ENCODE results near the gene CCDC148. TPM values are rescaled to one million over a fixed set of nuclear protein-coding genes. Genes with fewer than 3 reads are reported as not detected.

Gene CCDC148
- total RNA-seq, 1 donor from 2014 or later: 1.8 TPM

DNA sequence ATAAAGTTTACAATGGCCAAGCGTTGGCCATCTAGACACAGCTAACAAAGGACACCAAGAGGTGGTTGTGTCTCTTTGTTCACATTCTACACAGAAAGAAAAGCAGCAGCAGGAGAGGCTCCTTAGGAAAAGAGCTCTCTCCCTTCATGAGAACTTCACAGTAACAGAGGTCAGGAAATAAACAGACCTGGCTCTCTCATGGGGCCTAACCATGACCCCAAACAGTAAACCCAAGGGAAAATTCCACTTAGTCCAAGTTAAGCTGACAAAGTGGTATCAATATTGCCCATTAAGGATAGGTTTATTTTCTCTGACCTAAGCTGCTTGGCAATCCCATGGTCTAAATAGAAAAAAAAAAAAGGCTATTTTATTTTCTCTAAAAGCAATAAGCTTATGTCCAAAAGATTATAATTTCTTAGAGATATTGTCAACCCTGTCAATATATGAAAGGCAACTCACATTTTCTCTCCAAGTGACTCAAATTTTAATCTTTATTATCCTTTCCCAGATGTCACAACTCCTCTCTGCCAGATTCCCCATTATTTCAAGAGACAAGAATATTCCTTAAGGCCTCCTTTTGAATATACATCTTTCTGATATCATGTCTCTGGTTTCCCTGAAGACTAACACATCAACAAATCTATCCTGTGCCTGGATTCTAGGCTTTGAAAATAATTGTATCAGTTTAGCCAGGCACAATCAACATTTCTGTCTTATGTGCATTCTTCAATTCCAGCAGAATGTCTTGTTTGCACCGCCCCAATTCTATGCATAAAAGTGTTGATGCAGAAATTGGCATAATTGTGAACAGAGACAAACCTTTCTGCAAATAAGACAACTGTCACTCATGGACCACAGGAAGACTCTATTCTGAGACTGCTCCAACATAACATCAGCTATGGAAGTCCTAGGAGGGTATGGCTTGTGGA, 263.8 kb downstream of the CCDC148 start:
- Mint-ChIP-seq H3K27me3 (ENCODE audit: unreplicated experiment) (no peaks in the 10 kb centered on the region), H3K9me3 (ENCODE audit: unreplicated experiment) (no peaks in the 10 kb centered on the region), H3K4me3 (ENCODE audit: unreplicated experiment) (no peak overlapping the region), H3K36me3 (ENCODE audit: unreplicated experiment) (no peaks in the 10 kb centered on the region), H3K27ac (ENCODE audit: unreplicated experiment) (no peak overlapping the region), H3K4me1 (ENCODE audit: low read depth, unreplicated experiment) (peaks cover 45% of the 10 kb centered on the region)
- no peak for DNase-seq
- TF ChIP-seq CTCF (IDR thresholded peaks at IDR 0.05; ENCODE audit: partially characterized antibody, unreplicated experiment): no peak

GRCh38 chr2:158191076-158191895, 265.3 kb downstream of the CCDC148 start:
- no peaks in the 10 kb centered on the region for H3K36me3 Mint-ChIP-seq (ENCODE audit: unreplicated experiment)
- no peak for TF ChIP-seq CTCF (IDR thresholded peaks at IDR 0.05; ENCODE audit: partially characterized antibody, unreplicated experiment)
- H3K4me3 Mint-ChIP-seq (ENCODE audit: unreplicated experiment): no peak overlapping the region
- peaks cover 40% of the 10 kb centered on the region for H3K4me1 Mint-ChIP-seq (ENCODE audit: low read depth, unreplicated experiment)
- H3K27ac Mint-ChIP-seq (ENCODE audit: unreplicated experiment): no peak overlapping the region
- H3K9me3 Mint-ChIP-seq (ENCODE audit: unreplicated experiment): no peaks in the 10 kb centered on the region
- no peak for DNase-seq
- no peaks in the 10 kb centered on the region for H3K27me3 Mint-ChIP-seq (ENCODE audit: unreplicated experiment)

DNA sequence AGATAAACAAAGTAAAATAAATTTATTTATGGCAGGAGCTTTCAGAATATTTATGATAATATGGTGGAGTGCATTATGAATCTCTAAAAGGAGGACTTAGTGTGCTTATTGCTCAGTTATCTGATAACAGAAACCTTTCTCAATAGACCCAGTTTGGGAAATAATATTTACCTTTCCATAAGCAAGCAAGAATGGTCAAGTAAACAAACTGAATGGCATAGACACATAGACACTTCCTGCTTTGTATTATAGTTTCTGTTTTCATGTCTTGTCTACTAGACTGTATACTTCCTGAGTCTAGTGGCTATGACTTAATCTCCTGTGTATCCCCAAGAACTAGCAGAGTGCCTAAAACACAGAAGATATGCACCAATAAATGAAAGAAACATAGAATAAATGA, 267.0 kb downstream of the CCDC148 start:
- H3K9me3 Mint-ChIP-seq (ENCODE audit: unreplicated experiment): no peaks in the 10 kb centered on the region
- H3K27me3 Mint-ChIP-seq (ENCODE audit: unreplicated experiment): no peaks in the 10 kb centered on the region
- DNase-seq: no peak
- peaks cover 26% of the 10 kb centered on the region for H3K4me1 Mint-ChIP-seq (ENCODE audit: low read depth, unreplicated experiment)
- H3K27ac Mint-ChIP-seq (ENCODE audit: unreplicated experiment): no peak overlapping the region
- no peak for TF ChIP-seq CTCF (IDR thresholded peaks at IDR 0.05; ENCODE audit: partially characterized antibody, unreplicated experiment)
- H3K4me3 Mint-ChIP-seq (ENCODE audit: unreplicated experiment): no peak overlapping the region
- no peaks in the 10 kb centered on the region for H3K36me3 Mint-ChIP-seq (ENCODE audit: unreplicated experiment)

DNA sequence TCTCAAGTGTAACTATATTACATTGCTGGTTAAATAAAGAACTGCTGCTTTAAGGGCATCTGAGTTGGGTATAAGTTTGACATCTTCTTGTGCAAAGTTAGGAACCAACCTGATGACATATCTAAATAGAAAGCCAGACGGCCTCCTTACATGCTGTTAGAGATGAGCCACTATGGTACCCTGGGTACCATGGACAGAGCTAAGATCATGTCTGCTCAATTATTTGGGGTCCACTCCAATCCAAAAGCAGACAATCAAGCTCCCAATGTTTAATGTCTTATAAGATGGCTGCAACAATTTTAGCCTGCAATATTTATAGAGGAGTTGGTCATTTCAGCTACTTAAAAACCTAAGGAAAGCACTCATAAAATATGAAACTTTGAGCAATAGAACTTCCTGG, 268.6 kb downstream of the CCDC148 start:
- H3K9me3 Mint-ChIP-seq (ENCODE audit: unreplicated experiment): no peaks in the 10 kb centered on the region
- no peak overlapping the region for H3K4me3 Mint-ChIP-seq (ENCODE audit: unreplicated experiment)
- no peaks in the 10 kb centered on the region for H3K36me3 Mint-ChIP-seq (ENCODE audit: unreplicated experiment)
- no peak overlapping the region for H3K27ac Mint-ChIP-seq (ENCODE audit: unreplicated experiment)
- peaks cover 16% of the 10 kb centered on the region for H3K4me1 Mint-ChIP-seq (ENCODE audit: low read depth, unreplicated experiment)
- no peaks in the 10 kb centered on the region for H3K27me3 Mint-ChIP-seq (ENCODE audit: unreplicated experiment)
- no peak for TF ChIP-seq CTCF (IDR thresholded peaks at IDR 0.05; ENCODE audit: partially characterized antibody, unreplicated experiment)
- no peak for DNase-seq

Measured in glutamatergic neuron (in vitro differentiated cells).